GM23338 (cell line): Measurements from ENCODE around the gene TFAP2A. TPM values are rescaled to one million over a fixed set of nuclear protein-coding genes. Genes with fewer than 3 reads are reported as not detected.

Source experiments
- ATAC-seq: fragments of 200-7000 bp; cut with Tn5 transposase; 3 replicates; pipeline ENCODE4 v1.9.1; 2020
- DNase-seq: peaks from one replicate; pipeline ENCODE4 v3.0.0-alpha.2; 2015; ENCODE audit warnings: low spot score
- H2AFZ ChIP-seq: fragments of 200-600 bp; sonication (generic); 2 replicates; pipeline ENCODE4 v1.8.0; 2016; ENCODE audit warnings: antibody characterized with exemption, mild to moderate bottlenecking, moderate library complexity
- H3F3A ChIP-seq: fragments of 200-600 bp; sonication (generic); replicated peaks from 2 replicates; pipeline ENCODE4 v1.8.0; 2017; ENCODE audit warnings: antibody characterized with exemption, mixed run types, low read depth
- H3K27ac ChIP-seq: fragments of 200-600 bp; sonication (generic); 2 replicates; pipeline ENCODE4 v1.6.1; 2016; ENCODE audit warnings: low read depth
- H3K27me3 ChIP-seq: fragments of 200-600 bp; sonication (generic); 2 replicates; pipeline ENCODE4 v1.8.0; 2016; ENCODE audit warnings: mild to moderate bottlenecking, mixed run types, moderate library complexity; ENCODE audit not compliant: insufficient read depth
- H3K36me3 ChIP-seq: fragments of 200-600 bp; sonication (generic); 2 replicates; pipeline ENCODE4 v1.8.0; 2016; ENCODE audit warnings: mild to moderate bottlenecking; ENCODE audit not compliant: insufficient read depth
- H3K4me1 ChIP-seq: fragments of 200-600 bp; sonication (generic); 2 replicates; pipeline ENCODE4 v1.8.0; 2016; ENCODE audit warnings: mild to moderate bottlenecking, moderate library complexity; ENCODE audit not compliant: insufficient read depth
- H3K4me2 ChIP-seq: fragments of 200-600 bp; sonication (generic); 2 replicates; pipeline ENCODE4 v1.7.1; 2017; ENCODE audit warnings: mixed run types
- H3K4me3 ChIP-seq: fragments of 200-600 bp; sonication (generic); 2 replicates; pipeline ENCODE4 v1.6.1; 2016; ENCODE audit warnings: mixed run types
- H3K79me2 ChIP-seq: fragments of 200-600 bp; sonication (generic); replicated peaks from 2 replicates; pipeline ENCODE4 v1.8.0; 2017; ENCODE audit warnings: mild to moderate bottlenecking; ENCODE audit not compliant: insufficient read depth
- H3K9me2 ChIP-seq: fragments of 200-600 bp; sonication (generic); 2 replicates; pipeline ENCODE4 v1.8.0; 2017; ENCODE audit not compliant: insufficient read depth
- H4K20me1 ChIP-seq: fragments of 200-600 bp; sonication (generic); replicated peaks from 2 replicates; pipeline ENCODE4 v1.8.0; 2017; ENCODE audit warnings: mild to moderate bottlenecking; ENCODE audit not compliant: insufficient read depth
- H3K27ac Mint-ChIP-seq: 2 replicates; pipeline ENCODE4 v1.8.0; 2020; ENCODE audit warnings: inconsistent platforms, mild to moderate bottlenecking, moderate library complexity, mixed read lengths
- H3K27me3 Mint-ChIP-seq: 3 replicates; pipeline ENCODE4 v1.8.0; 2022; ENCODE audit warnings: low read depth, mild to moderate bottlenecking, moderate library complexity, mixed read lengths, inconsistent platforms; ENCODE audit not compliant: insufficient read depth, poor library complexity
- H3K36me3 Mint-ChIP-seq: 3 replicates; pipeline ENCODE4 v1.8.0; 2021; ENCODE audit warnings: low read depth, mild to moderate bottlenecking, inconsistent platforms, moderate library complexity, mixed read lengths
- H3K4me1 Mint-ChIP-seq: 3 replicates; pipeline ENCODE4 v1.8.0; 2020; ENCODE audit warnings: mild to moderate bottlenecking, inconsistent platforms, mixed read lengths
- H3K4me3 Mint-ChIP-seq: 3 replicates; pipeline ENCODE4 v1.8.0; 2021; ENCODE audit warnings: moderate library complexity, mild to moderate bottlenecking, inconsistent platforms, mixed read lengths
- H3K9me3 Mint-ChIP-seq: 3 replicates; pipeline ENCODE4 v1.8.0; 2020; ENCODE audit warnings: moderate library complexity, mild to moderate bottlenecking, inconsistent platforms, mixed read lengths
- CREB1 ChIP-seq: fragments of 250-450 bp; sonication (Bioruptor Pico); IDR thresholded peaks from 2 replicates; pipeline ENCODE4 v1.5.0; 2020; ENCODE audit warnings: low read depth, mild to moderate bottlenecking, moderate library complexity
- EZH2 ChIP-seq: fragments of 200-600 bp; sonication (generic); IDR thresholded peaks from one replicate; pipeline ENCODE4 v1.8.0; 2017; ENCODE audit warnings: antibody characterized with exemption, mild to moderate bottlenecking, low read depth; ENCODE audit not compliant: unreplicated experiment
- EZH2phosphoT487 ChIP-seq: fragments of 200-600 bp; sonication (generic); IDR thresholded peaks from one replicate; pipeline ENCODE4 v1.8.1; 2018; ENCODE audit warnings: antibody characterized with exemption; ENCODE audit not compliant: unreplicated experiment
- NANOG ChIP-seq: IDR thresholded peaks from 2 replicates; pipeline ENCODE4 v1.6.1; 2016; ENCODE audit warnings: antibody characterized with exemption, borderline replicate concordance
- POLR2AphosphoS5 ChIP-seq: IDR thresholded peaks from 2 replicates; pipeline ENCODE4 v1.6.1; 2016; ENCODE audit warnings: antibody characterized with exemption, low read depth
- polyA plus RNA-seq: library from polyadenylated mRNA; unstranded; fragments of >200 nt; fragmentation: Nextera tagmentation; extraction: Ambion mirVana; gene quantifications from 2 replicates; pipeline ENCODE4 v1.2.1, GENCODE V29; 2016
- total RNA-seq: library from RNA; depleted of rRNA; stranded (reverse); fragments of >200 nt; shearing (Covaris generic); gene quantifications from 2 replicates; pipeline ENCODE4 v1.2.3, GENCODE V29; 2014
- TF ChIP-seq, protein P1 (sequence below): fragments of 250-450 bp; sonication (Bioruptor Pico); IDR thresholded peaks from 2 replicates; pipeline ENCODE4 v1.5.0; 2020; ENCODE audit warnings: mild to moderate bottlenecking, moderate library complexity

The TFAP2A gene
- total and polyA plus RNA-seq, 2 experiments from 2014 or later: not detected

DNA sequence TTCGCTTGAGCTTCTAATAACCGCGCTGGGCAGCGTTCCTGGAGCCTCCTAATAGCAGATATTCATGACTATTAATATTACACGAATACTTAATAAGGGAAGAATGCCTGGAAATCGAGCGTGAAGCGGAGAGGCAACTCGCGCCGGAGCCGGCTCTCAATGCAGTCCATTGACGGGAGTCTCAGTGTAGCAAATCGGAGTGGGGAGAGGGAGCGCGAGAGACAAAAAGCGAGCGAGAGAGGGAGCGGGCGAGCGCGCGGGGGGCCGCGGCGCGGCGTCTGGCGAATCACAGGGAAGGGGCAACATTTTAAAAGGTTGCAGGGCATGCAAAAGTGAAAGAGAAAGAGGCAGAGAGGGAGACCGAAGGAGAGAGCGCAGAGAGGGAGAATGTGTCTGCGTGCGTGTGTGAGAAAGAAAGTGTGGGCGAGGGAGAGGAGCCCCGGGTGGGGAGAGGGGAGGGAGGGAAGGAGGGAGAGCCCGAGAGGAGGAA is 2.9 kb downstream of the TFAP2A start:
- peaks cover 13% of the 10 kb centered on the region for H3K9me3 Mint-ChIP-seq
- H3K36me3 Mint-ChIP-seq: 0 out of 3 replicates have a peak, but pooled peaks cover 3% of the 10 kb centered on the region
- Histone ChIP-seq H2AFZ (peak overlapping the region; percentile 78), H3K27me3 (peaks cover 98% of the 10 kb centered on the region), H3K36me3 (no peaks in the 10 kb centered on the region), H3K9me2 (no peaks in the 10 kb centered on the region), H3K79me2 (no peaks in the 10 kb centered on the region), H3F3A (peaks cover 45% of the 10 kb centered on the region), H3K27ac (no peak overlapping the region), H4K20me1 (peaks cover 15% of the 10 kb centered on the region), H3K4me2 (peak overlapping the region; percentile 91), H3K4me3 (peak overlapping the region; percentile 54), H3K4me1 (peaks cover 73% of the 10 kb centered on the region)
- H3K4me1 Mint-ChIP-seq: peaks cover 71% of the 10 kb centered on the region
- peaks cover 97% of the 10 kb centered on the region for H3K27me3 Mint-ChIP-seq
- peak overlapping the region; percentile 64 for H3K4me3 Mint-ChIP-seq
- ATAC-seq (peak; percentile 1), DNase-seq (peak; percentile 91)
- no peak for TF ChIP-seq POLR2AphosphoS5
- TF ChIP-seq, protein P1, sequence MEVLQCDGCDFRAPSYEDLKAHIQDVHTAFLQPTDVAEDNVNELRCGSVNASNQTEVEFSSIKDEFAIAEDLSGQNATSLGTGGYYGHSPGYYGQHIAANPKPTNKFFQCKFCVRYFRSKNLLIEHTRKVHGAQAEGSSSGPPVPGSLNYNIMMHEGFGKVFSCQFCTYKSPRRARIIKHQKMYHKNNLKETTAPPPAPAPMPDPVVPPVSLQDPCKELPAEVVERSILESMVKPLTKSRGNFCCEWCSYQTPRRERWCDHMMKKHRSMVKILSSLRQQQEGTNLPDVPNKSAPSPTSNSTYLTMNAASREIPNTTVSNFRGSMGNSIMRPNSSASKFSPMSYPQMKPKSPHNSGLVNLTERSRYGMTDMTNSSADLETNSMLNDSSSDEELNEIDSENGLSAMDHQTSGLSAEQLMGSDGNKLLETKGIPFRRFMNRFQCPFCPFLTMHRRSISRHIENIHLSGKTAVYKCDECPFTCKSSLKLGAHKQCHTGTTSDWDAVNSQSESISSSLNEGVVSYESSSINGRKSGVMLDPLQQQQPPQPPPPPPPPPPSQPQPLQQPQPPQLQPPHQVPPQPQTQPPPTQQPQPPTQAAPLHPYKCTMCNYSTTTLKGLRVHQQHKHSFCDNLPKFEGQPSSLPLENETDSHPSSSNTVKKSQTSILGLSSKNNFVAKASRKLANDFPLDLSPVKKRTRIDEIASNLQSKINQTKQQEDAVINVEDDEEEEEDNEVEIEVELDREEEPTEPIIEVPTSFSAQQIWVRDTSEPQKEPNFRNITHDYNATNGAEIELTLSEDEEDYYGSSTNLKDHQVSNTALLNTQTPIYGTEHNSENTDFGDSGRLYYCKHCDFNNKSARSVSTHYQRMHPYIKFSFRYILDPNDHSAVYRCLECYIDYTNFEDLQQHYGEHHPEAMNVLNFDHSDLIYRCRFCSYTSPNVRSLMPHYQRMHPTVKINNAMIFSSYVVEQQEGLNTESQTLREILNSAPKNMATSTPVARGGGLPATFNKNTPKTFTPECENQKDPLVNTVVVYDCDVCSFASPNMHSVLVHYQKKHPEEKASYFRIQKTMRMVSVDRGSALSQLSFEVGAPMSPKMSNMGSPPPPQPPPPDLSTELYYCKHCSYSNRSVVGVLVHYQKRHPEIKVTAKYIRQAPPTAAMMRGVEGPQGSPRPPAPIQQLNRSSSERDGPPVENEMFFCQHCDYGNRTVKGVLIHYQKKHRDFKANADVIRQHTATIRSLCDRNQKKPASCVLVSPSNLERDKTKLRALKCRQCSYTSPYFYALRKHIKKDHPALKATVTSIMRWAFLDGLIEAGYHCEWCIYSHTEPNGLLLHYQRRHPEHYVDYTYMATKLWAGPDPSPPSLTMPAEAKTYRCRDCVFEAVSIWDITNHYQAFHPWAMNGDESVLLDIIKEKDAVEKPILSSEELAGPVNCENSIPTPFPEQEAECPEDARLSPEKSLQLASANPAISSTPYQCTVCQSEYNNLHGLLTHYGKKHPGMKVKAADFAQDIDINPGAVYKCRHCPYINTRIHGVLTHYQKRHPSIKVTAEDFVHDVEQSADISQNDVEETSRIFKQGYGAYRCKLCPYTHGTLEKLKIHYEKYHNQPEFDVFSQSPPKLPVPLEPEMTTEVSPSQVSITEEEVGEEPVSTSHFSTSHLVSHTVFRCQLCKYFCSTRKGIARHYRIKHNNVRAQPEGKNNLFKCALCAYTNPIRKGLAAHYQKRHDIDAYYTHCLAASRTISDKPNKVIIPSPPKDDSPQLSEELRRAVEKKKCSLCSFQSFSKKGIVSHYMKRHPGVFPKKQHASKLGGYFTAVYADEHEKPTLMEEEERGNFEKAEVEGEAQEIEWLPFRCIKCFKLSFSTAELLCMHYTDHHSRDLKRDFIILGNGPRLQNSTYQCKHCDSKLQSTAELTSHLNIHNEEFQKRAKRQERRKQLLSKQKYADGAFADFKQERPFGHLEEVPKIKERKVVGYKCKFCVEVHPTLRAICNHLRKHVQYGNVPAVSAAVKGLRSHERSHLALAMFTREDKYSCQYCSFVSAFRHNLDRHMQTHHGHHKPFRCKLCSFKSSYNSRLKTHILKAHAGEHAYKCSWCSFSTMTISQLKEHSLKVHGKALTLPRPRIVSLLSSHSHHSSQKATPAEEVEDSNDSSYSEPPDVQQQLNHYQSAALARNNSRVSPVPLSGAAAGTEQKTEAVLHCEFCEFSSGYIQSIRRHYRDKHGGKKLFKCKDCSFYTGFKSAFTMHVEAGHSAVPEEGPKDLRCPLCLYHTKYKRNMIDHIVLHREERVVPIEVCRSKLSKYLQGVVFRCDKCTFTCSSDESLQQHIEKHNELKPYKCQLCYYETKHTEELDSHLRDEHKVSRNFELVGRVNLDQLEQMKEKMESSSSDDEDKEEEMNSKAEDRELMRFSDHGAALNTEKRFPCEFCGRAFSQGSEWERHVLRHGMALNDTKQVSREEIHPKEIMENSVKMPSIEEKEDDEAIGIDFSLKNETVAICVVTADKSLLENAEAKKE: no peak
- peak; percentile 88 for TF ChIP-seq EZH2phosphoT487
- TF ChIP-seq NANOG: no peak
- TF ChIP-seq CREB1 (CRISPR knock-in tag): peak; percentile 37
- TF ChIP-seq EZH2: peak; percentile 99
- H3K27ac Mint-ChIP-seq: no peak overlapping the region
